ENCODE results near the gene IMMP2L.

DNA sequence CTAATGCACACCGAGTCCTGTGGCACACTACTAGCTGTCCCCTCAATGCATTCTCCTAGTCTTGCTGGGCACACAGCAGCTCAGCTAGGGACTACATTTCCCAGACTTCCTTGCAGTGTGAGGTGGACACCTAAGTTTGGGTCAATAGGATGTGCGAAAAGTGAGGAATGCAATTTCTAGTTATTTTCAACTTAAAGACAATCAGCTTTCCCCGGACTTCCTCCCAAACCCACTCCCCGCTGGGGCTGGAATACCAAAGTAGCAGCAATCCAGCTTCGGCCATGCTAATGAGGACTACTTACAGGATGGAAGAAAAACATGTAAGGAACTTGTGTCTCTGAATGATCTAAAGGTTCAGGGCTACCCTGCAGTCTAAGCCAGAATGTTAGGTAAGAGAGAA is 757.8 kb downstream of the IMMP2L start:
- TF ChIP-seq, protein P1, sequence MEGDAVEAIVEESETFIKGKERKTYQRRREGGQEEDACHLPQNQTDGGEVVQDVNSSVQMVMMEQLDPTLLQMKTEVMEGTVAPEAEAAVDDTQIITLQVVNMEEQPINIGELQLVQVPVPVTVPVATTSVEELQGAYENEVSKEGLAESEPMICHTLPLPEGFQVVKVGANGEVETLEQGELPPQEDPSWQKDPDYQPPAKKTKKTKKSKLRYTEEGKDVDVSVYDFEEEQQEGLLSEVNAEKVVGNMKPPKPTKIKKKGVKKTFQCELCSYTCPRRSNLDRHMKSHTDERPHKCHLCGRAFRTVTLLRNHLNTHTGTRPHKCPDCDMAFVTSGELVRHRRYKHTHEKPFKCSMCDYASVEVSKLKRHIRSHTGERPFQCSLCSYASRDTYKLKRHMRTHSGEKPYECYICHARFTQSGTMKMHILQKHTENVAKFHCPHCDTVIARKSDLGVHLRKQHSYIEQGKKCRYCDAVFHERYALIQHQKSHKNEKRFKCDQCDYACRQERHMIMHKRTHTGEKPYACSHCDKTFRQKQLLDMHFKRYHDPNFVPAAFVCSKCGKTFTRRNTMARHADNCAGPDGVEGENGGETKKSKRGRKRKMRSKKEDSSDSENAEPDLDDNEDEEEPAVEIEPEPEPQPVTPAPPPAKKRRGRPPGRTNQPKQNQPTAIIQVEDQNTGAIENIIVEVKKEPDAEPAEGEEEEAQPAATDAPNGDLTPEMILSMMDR (CRISPR knock-in tag; IDR thresholded peaks at IDR 0.05) = no peak
- TF ChIP-seq TEAD2 (CRISPR knock-in tag; IDR thresholded peaks at IDR 0.05) (no peak), ZNF331 (CRISPR knock-in tag; IDR thresholded peaks at IDR 0.05) (no peak), HMG20B (CRISPR knock-in tag; conservative IDR thresholded peaks at IDR 0.05) (no peak), NR2C2 (CRISPR knock-in tag; IDR thresholded peaks at IDR 0.05; ENCODE audit: borderline replicate concordance) (no peak), SIX1 (CRISPR knock-in tag; IDR thresholded peaks at IDR 0.05; ENCODE audit: borderline replicate concordance) (no peak), TCF7L2 (IDR thresholded peaks at IDR 0.05; ENCODE audit: low read depth, low read length) (no peak), TAF1 (CRISPR knock-in tag; IDR thresholded peaks at IDR 0.05) (no peak), ATF2 (CRISPR knock-in tag; IDR thresholded peaks at IDR 0.05) (no peak), BCL6 (CRISPR knock-in tag; IDR thresholded peaks at IDR 0.05) (no peak)
- TF ChIP-seq, protein P2, sequence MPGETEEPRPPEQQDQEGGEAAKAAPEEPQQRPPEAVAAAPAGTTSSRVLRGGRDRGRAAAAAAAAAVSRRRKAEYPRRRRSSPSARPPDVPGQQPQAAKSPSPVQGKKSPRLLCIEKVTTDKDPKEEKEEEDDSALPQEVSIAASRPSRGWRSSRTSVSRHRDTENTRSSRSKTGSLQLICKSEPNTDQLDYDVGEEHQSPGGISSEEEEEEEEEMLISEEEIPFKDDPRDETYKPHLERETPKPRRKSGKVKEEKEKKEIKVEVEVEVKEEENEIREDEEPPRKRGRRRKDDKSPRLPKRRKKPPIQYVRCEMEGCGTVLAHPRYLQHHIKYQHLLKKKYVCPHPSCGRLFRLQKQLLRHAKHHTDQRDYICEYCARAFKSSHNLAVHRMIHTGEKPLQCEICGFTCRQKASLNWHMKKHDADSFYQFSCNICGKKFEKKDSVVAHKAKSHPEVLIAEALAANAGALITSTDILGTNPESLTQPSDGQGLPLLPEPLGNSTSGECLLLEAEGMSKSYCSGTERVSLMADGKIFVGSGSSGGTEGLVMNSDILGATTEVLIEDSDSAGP (CRISPR knock-in tag; IDR thresholded peaks at IDR 0.05; ENCODE audit: borderline replicate concordance) = no peak

All from HepG2 (cell line).